NCI-H1105 (cell line): ENCODE measurements around the gene THSD4.
"Not testable (repeated sequence)": the region's sequence is repeated elsewhere in the genome, so short reads cannot be mapped to it uniquely, and the experiment has no call there.

ENCODE experiments used
- DNase-seq: peaks from one replicate; lab custom pipeline; 2025; lab: John Stamatoyannopoulos, UW

The THSD4 gene

DNA sequence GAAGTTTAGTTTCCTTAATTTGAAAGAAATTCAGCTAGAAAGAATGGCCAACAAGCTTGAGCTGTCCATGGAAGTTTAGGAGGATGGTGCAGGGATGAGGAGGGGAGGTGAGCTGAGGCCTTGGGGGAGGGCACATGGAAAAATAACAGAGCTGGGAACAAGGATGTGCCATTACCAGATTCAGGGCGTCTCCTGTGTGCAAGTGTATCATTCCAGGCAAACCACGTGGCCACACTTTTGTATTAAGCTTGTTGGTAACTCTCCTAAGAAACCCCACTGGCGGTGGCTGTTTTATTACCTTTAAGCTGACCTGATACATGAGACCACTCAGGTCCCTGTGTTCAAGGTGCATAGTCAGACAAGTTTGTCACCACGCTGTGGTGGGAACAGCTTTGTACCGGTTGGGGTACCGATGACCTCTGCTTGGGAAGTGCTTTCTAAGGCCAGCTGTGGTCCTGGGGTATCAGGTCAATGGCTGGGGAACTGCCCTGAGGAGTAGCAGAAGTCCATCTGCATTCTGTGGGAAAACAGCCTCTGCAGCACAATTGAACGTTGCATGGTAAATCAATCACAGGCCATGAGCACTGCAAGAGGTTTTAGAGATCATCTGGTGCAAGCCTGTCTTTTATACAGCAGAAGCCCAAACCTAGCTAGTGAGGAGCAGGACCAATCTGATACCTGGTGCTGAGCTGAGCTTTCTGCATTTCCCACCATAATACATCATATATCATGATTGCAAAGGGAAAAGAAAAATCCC lies 235.5 kb downstream of the THSD4 start:
- DNase-seq = no peak

DNA sequence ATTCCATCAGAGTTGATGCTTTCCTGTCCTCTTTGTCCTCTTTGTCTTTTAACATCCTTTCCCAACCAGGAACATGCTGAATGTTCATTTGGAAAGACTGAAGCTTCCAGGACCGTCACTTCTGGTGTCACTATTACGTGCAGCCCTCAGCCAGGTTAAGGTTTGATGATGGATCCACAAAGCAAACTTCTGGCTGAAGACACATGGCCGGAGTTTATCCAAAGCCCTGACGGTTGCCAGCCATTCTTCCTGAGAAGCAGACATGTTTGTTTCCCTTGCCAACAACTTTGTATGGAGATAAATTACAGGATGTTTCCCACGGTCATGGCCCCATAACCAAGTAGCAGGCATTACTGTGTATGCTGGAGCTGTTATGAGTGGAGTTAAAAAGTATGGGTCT lies 236.9 kb downstream of the THSD4 start:
- DNase-seq = no peak

DNA sequence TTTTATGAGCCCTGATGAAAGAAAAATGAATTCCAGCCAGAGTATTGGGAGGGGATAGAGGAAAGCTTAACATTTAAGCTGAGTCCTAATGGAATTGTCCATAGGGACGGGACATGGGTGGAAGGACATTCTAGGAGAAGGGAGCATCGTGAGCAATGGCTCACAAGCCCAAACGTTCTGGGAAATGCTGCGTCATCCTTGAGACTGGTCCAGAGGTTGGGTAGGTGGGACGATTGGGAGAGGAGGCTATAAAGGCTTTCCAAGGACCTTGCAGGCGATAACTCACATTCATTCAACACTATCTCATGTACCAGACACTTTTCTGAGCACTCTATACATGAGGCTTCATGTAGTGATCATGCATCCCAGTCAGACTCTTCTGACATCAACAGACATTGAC lies 237.5 kb downstream of the THSD4 start:
- no peak for DNase-seq

DNA sequence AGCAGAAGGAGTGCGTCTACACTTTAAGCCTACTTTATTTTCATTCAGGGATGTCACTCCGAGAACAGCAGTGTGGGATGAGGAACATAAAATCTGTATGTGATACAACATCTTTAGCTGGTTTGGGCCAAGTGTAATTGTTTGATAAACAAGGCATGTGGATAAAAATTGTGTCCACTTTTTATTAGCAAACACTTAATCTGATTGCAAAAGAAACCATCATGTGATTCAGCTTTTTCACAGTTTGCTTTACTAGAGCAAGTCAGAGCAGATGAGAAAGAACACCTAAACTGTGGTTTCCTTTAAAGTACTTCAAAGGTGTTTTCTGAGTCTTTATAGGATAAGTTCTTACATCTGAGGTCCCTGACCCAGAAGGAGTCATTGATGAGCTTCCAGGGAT lies 237.9 kb downstream of the THSD4 start:
- no peak for DNase-seq

DNA sequence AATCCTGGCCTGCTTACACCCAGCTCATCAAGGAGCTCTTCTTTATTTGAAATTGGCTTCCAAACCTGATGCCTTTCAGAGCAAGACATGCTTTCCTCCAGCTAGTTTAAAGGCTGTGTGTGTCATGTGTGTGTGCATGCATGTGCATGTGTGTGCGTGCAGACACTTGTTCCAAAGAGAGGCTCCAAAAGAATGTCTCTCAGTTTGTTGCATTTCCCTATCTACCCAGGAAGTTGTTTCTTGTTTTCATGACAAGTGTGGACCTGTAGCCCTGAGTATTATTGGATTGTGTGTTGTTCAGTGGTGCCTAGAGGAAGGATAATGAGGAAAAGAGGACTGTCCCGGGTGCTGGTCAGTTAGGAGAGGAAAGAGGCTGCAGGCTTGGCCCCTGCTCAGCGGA lies 240.0 kb downstream of the THSD4 start:
- no peak for DNase-seq

DNA sequence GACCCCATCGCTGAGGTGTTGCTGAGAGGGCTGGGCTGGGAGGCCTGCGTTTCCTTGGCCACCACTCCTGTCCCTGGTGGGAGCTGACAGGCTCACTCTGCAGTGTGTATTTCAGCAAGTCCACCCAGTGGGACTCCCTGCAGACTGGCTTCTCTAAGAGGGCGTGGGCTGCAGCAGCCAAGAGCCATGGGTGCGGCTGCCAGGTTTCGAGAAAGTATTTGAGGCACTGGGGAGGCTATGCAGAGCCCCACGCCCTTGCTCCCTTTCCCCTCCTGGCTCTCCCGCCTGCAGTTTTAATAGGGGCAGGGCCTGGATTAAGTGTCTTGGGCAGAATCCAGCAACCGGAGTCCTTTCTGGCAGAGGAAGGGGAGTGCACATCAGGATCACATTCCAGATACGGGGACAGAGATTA lies 242.1 kb downstream of the THSD4 start:
- DNase-seq = no peak

DNA sequence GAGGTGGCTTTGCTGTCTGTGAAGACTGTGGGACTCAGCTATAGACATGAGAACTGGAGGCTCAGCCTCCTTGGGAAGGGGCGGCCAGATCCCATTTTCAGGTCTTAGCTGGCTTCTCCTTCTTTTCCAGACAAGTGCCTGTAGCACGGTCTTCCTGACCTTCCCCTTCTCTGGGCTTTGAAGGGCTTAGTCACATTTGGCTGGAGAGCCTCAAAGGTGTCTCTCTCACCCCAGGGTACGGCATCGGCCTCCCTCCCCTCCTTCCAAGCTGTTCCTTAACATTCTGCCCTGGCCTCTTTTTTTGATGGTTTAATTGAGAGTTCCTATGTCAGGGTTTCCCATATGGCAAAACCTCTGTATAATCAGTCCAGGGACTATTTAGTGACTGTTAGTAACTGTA lies 242.7 kb downstream of the THSD4 start:
- no peak for DNase-seq

DNA sequence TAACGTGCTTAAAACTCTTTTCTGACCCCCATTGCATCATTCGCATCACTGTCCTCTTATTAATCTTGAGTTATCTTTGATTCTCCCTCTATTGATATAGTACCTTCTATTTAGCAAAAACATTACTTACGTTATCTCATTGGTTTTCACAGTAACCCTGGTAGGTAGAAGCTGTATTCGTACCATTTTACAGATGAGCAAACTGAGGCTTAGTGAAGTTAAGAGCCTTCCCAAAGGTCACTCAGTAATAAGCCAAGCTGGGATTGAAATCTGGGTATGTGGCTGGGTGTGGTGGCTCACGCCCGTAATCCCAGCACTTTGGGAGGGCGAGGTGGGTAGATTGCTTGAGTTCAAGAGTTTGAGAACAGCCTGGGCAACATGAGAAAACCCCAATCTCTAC lies 244.0 kb downstream of the THSD4 start:
- no peak for DNase-seq

DNA sequence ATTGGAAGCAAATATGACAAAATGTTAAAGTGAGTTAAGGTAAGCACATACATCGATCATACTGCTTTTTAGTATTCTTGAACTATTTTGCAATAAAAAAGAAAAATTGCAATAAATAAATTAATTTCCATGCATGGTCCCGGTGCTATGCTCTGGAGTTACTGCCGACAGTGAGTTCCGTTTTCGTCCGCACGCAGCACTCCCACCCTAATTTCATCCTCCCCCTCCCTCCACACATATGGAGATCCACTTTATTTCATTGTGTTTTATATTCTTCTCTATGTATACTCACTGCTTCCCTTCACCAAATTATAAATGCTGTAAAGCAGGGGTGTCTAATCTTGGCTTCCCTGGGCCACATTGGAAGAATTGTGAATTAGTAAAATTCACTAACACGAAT lies 247.3 kb downstream of the THSD4 start:
- DNase-seq = no peak

DNA sequence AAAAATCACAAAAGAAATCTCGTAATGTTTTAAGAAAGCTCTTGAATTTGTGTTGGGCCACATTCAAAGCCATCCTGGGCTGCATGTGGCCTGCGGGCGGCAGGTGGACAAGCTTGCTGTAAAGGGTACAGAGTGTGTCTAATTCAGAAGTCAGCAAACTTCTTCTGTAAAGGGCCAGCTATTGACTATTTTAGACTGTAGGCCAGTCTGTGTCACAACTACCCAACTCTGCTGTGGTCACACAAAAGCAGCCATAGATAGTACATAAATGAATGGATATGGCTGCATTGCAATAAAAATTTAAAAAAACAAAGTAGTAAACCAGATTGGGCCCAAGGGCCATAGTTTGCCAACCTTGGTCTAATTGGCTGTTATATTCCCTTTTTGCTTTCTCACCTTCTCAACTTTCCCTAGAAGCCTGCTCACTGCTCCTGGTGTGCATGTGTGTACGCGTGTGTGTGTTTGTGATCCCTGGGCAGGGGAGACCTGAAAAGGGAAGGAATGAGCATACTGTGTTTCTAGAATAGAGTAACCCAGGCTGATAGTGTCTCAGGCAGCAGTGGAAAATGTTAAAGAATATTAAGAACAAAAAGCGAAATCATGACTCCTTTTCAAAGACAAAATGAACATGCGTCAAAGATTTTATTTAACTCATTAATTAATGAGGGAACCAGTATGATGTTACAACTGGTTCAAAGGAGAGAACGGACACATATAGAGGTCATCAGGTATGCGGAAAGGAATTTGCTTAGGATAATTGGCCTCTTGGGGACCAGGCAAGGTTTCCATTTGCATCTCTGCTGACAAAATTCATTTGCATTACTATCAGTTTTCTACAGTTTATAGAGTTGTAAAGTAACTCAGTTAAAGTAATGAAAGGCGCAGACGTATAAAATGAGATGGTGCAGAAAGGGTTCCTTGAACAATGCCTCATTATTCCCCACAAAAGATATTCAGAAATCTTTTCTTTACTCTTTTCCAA lies 248.0 kb downstream of the THSD4 start:
- no peak for DNase-seq

DNA sequence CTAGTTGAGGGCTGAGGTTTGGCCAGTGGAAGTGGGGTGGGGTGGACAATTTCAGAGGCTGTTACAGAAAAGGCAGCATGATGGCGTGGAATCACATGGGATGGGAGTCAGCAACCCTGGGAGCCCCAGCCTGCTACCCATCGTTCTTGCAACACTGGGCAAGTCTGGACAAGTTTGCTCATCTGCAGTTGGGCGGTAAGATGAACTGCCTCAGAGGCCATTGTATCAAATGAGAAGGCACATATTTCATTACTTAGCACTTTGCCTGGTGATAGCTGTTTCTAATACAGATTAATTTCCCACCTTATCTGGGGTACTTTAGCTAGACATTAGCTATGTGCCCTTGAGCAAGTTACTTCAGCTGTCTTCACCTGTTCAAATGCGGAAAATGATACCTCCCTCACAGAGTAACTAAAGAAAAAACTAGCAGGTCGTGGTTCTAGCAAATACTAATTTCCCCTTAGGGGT lies 248.9 kb downstream of the THSD4 start:
- peak; percentile 76 for DNase-seq

DNA sequence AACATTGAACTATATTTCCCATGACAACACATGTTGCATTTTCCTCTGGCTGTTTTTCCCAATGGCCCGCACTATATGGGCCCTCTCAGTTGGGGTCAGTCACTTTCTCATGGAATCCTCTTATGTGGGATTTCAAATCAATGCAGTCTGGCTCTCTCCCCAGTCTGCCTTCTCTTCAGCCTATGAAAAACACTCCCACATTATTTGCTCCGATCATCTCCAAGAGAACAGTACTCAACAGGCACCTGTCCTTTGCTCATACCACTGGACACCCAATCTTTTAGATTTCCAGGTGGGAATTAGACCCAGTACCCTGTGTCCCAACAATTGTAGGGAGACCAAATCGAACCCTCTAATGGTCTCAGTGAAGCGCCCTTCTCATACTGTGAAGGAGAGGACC lies 251.3 kb downstream of the THSD4 start:
- no peak for DNase-seq

DNA sequence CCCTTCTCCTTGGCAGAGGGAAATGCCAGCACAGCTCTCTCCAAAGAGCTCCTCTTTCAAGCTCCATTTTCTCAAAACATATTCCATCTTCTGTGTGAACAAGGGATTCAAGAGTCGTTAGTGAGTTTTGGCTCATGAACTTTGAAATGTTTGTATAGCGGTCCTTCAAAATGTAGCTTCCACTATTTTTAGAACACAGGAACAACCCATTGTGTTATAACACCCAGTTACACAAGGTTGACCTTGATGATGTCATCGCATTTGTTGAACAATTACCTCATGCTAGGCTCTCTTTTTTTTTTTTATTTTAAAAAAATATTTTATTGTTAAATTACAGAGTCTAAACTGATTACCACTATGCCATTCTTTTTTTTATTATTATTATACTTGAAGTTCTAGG lies 251.7 kb downstream of the THSD4 start:
- DNase-seq = no peak

DNA sequence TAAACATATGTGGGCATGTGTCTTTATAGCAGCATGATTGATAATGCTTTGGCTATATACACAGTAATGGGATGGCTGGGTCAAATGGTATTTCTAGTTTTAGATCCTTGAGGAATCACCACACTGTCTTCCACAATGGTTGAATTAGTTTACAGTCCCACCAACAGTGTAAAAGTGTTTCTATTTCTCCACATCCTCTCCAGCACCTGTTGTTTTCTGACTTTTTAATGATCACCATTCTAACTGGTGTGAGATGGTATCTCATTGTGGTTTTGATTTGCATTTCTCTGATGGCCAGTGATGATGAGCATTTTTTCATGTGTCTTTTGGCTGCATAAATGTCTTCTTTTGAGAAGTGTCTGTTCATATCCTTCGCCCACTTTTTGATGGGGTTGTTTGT lies 252.5 kb downstream of the THSD4 start:
- DNase-seq = not testable (repeated sequence)

DNA sequence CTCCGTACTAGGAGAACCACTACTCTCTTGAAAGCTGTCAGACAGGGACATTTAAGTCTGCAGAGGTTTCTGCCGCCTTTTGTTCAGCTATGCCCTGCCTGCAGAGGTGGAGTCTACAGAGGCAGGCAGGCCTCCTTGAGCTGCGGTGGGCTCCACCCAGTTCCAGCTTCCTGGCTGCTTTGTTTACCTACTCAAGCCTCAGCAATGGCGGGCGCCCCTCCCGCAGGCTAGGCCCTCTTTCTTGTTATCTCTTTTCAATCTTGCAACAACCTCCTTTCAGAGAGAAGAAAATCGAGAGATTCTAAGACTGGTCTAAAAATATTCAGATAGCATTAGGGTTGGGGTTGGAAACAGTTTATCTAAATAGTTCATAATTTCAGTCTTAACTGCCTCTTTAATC lies 257.5 kb downstream of the THSD4 start:
- not testable (repeated sequence) for DNase-seq

DNA sequence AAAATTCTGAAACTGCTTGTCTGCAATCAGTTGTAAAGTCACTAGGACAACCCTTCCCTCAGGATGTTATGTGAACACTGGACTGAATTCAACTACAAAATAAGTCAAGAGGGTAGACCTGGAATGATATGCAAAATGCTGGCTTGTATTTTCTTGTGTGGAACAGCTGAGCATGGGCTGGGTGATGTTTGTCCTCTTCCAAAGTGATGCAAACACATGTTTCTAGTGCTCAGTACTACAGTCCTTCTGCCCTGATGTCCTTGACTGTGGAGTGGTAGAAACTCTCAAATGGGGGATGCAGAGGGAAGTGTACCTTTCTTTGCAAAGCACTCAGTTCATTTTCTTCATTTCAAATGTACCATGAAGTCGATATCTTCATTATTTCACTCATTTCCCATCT lies 258.6 kb downstream of the THSD4 start:
- DNase-seq = no peak

DNA sequence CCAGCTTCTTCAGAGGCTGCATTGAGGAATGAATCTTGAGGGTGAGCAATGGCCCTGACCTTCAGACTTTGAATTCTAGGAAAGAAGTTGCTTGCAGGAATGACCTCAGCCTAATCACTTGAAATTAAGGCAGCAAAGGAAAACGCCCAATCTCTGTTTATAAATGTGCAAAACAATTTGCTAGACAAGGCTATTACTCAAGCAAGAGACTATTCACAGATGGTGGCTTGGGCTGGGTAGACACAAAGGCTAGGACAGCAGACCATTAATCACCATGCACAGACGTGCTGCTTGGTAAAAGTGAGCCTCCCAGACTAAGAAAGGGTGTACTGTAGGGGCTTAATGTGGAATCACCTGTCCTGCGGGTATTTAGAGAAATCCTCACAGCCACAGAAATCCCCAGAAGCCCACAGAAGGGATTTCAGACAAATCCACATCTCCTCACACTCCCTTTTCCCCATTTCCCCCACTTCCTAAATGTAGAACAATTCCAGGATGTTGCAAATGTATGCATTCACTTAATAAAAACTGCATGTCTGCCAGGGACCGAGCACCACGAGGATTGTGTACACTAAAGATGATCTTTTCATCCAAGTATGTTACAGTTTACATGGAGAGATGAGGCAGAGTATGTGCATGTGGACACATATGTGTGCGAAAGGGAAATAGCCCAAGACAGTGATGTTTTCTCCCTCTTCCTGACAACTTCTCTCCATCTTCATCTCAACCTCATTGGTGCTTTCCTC lies 259.5 kb downstream of the THSD4 start:
- no peak for DNase-seq

DNA sequence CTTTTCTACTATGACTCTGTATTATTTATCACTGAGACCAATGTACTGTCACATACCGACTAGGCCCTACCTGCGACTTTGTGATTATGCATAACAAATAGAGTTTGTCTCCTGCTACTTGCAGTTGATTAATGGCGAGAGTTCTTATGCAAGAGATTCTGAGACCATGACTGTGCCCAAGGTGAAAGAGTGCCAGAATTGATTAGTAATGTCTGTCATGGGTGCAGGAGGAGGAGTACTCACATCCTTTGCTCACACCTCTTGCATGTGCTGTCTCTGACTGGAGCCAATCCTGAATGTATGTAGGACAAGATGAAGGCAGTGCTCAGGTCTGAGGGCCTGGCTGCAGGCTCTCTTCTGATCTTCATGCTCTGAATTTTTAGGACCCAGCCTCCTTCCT lies 260.7 kb downstream of the THSD4 start:
- no peak for DNase-seq

DNA sequence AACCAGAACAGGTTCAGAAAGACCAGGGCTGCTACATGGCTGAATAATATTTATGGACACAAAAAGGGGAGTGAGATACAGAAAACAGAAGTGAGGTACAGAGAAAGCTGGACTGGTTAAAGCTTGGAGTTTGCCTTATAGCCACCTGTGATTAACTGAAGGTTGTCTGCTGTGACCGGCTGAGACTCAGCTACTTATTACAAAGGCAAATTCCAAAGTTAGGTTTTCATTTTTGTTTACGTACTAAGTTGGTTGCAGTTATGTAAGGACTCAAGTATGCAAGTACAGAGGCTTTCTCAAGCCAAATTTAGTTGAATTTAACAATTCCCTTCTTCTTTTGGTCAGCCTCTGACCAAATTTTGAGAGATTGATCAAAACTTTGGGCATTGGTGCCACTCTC lies 264.6 kb downstream of the THSD4 start:
- DNase-seq = no peak

DNA sequence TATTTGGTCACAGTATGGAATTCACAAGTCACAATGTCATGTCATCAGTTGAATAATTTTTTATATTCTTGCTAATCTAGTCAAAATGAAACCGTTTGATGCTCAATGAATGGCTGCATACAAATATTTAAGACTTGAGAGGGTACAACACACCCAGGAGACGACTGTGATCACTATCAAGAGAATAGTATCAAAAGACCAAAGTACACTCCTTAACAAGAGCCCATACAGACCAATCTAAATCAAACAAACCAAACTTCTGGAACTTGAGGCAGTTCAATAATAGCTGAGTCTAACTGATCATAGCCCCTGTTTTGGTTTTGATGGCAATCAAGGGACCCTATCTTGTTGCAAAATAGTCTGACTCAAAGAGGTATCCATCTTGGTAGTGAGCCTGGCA lies 265.1 kb downstream of the THSD4 start:
- no peak for DNase-seq

DNA sequence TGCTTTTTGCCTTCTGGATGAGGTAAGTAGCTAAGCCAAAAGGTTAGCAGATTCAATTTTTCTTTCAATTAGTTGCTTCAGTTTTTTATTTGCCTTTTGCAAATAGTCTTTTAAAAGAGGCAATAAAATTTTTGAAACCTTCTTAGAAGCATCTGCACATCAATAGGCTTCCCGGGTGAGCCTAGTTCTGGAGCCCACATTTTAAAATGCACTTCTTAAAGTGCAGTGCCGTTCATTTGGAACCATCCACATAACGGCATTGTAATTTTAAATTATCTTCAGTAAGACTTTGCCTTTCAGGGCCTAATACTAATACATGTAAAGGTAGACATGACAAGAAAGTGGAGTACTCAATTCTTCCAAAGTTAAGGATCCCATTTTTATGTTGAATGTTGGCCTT lies 269.2 kb downstream of the THSD4 start:
- DNase-seq = no peak

DNA sequence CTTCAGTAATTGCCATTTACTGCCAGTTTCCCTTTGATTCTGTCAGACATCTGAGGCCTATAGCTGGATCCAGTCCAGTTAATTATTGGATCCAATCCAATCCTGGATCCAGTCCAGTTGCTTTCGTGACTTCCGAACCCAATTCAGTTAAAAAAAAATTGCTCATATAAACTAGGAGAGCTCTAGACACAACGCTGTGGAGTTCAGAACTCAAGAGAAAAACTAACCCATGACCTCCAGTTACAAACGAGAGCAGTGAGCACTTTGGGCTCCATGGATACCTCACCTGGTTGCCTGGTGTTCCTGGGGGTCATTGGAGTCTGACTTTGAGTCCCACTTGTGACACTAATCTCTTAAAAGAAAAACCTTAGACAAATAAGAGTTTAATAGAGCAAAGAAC lies 269.8 kb downstream of the THSD4 start:
- peak; percentile 63 for DNase-seq
